GM13976 (cell line): Measurements from ENCODE around the gene HELZ.
"Not testable (repeated sequence)": the region's sequence is repeated elsewhere in the genome, so short reads cannot be mapped to it uniquely, and the experiment has no call there.

Source experiments
- DNase-seq: peaks from one replicate; pipeline ENCODE4 v3.0.0; 2012; ENCODE audit warnings: low spot score
- CTCF ChIP-seq: IDR thresholded peaks from 2 replicates; pipeline ENCODE4 v1.5.1; 2012; ENCODE audit warnings: borderline replicate concordance, mild to moderate bottlenecking; ENCODE audit not compliant: insufficient read depth; ENCODE audit errors: extremely low read depth, missing control alignments, control extremely low read depth
- in situ Hi-C: fragments of 300-500 bp; cut with MboI; formaldehyde crosslinking; loops from one replicate; pipeline ENCODE4 v1.12.0; 2022; ENCODE audit warnings: low sequenced_read_pairs, mixed read lengths, inconsistent platforms; ENCODE audit not compliant: unreplicated experiment

The HELZ gene

DNA sequence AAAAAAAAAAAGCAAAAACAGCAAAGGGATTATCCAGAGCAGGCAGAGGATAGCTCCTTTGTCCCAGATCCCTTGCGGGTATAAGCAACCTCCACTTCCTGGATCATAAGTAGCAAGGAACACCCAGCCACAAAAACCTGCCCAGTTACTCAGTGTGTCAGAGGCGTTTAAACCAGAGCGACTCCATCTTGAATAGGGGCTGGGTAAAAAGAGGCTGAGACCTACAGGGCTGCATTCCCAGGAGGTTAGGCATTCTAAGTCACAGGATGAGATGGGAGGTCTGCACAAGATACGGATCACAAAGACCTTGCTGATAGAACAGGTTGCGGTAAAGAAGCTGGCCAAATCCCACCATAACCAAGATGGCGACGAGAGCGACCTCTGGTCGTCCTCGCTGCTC is 33.4 kb upstream of the HELZ start:
- no peak for DNase-seq
- no peak for TF ChIP-seq CTCF
- in situ Hi-C loops = no loop called here

- DNase-seq = no peak
- in situ Hi-C loops = no loop called here
- no peak for TF ChIP-seq CTCF
Measured at GRCh38 chr17:67276075-67276474, 31.1 kb upstream of the HELZ start.

GRCh38 chr17:67274466-67274865 is 29.5 kb upstream of the HELZ start:
- in situ Hi-C loops = no loop called here
- no peak for DNase-seq
- TF ChIP-seq CTCF = no peak

- in situ Hi-C loops = no loop called here
- TF ChIP-seq CTCF = no peak
- no peak for DNase-seq
Measured at GRCh38 chr17:67273900-67274299, 28.9 kb upstream of the HELZ start.

GRCh38 chr17:67272312-67273047 is 27.5 kb upstream of the HELZ start:
- no peak for DNase-seq
- TF ChIP-seq CTCF = no peak
- in situ Hi-C loops = no loop called here

GRCh38 chr17:67271187-67271586 is 26.2 kb upstream of the HELZ start:
- DNase-seq, in situ Hi-C loops: not testable (repeated sequence)

GRCh38 chr17:67270416-67270815 is 25.4 kb upstream of the HELZ start:
- in situ Hi-C loops = no loop called here
- no peak for TF ChIP-seq CTCF
- DNase-seq = no peak
